ENCODE data around the gene RHOV. TPM values are rescaled to one million over a fixed set of nuclear protein-coding genes. Genes with fewer than 3 reads are reported as not detected.

The RHOV gene
- total and polyA plus RNA-seq, 5 donors from 2014 or later: 0.09 TPM; not detected in 4

DNA sequence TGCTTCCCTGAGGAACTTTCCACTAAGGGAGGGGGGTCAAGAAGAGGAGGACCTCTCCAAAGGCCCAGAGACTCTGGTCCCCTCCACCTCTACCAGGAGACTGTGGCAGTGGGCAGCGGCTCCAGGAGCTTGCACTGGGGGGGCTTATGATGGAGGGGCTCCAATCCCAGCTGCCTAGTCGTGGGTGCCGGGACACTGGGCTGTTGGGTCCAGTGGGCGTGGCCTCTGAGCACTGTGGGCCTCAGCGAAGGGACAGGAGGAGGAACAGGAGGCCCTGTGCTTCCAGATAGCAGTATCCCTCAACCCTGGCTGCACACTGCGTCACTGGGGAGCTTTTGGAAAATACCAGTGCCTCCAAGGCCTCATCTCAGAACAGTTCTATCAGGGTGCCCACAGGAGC, 41.6 kb upstream of the RHOV start:
- peaks cover 0 to 4% (median 0%) of the 10 kb centered on the region in 4 donors for H3K4me1 Mint-ChIP-seq
- no peaks in the 10 kb centered on the region for H3K36me3 Mint-ChIP-seq
- no peak overlapping the region for H3K4me3 ChIP-seq (ENCODE audit: low read depth, low read length)
- H3K9me3 Mint-ChIP-seq: peaks cover 0 to 2% (median 0%) of the 10 kb centered on the region in 7 donors
- H3K4me3 Mint-ChIP-seq: no peak overlapping the region
- H3K36me3 ChIP-seq (ENCODE audit: control insufficient read depth, insufficient read depth, low read length): no peaks in the 10 kb centered on the region
- no peak overlapping the region for H3K27ac ChIP-seq (ENCODE audit: insufficient read depth, low read length, poor library complexity, severe bottlenecking)
- no peak for DNase-seq
- H3K4me1 ChIP-seq (ENCODE audit: control insufficient read depth, insufficient read depth, low read length, poor library complexity, severe bottlenecking): no peaks in the 10 kb centered on the region
- H3K9me3 ChIP-seq (ENCODE audit: control insufficient read depth in 2 of 2, low read length in 2 of 2): no peaks in the 10 kb centered on the region
- no peak overlapping the region for H3K27ac Mint-ChIP-seq
- H3K27me3 Mint-ChIP-seq: no peaks in the 10 kb centered on the region
- no peak for ATAC-seq (ENCODE audit: low read depth in 2 of 2)
- H3K27me3 ChIP-seq (ENCODE audit: control insufficient read depth, insufficient read depth, low read length): no peaks in the 10 kb centered on the region

- Histone ChIP-seq H3K27ac (ENCODE audit: insufficient read depth, low read length, poor library complexity, severe bottlenecking) (no peak overlapping the region), H3K36me3 (ENCODE audit: control insufficient read depth, insufficient read depth, low read length) (no peaks in the 10 kb centered on the region), H3K4me3 (ENCODE audit: low read depth, low read length) (no peak overlapping the region), H3K27me3 (ENCODE audit: control insufficient read depth, insufficient read depth, low read length) (no peaks in the 10 kb centered on the region), H3K9me3 (ENCODE audit: control insufficient read depth in 2 of 2, low read length in 2 of 2) (no peaks in the 10 kb centered on the region), H3K4me1 (ENCODE audit: control insufficient read depth, insufficient read depth, low read length, poor library complexity, severe bottlenecking) (no peaks in the 10 kb centered on the region)
- H3K4me1 Mint-ChIP-seq: peaks cover 0 to 4% (median 0%) of the 10 kb centered on the region in 4 donors
- ATAC-seq (ENCODE audit: low read depth in 2 of 2) (no peak), DNase-seq (no peak)
- H3K9me3 Mint-ChIP-seq: peaks cover 0 to 2% (median 0%) of the 10 kb centered on the region in 7 donors
- H3K27me3 Mint-ChIP-seq: no peaks in the 10 kb centered on the region
- H3K27ac Mint-ChIP-seq: no peak overlapping the region
- no peaks in the 10 kb centered on the region for H3K36me3 Mint-ChIP-seq
- H3K4me3 Mint-ChIP-seq: no peak overlapping the region
Measured at GRCh38 chr15:40915116-40915661, 41.2 kb upstream of the RHOV start.

GRCh38 chr15:40914486-40914885, 40.5 kb upstream of the RHOV start:
- DNase-seq (no peak), ATAC-seq (ENCODE audit: low read depth in 2 of 2) (no peak)
- Mint-ChIP-seq H3K36me3 (no peaks in the 10 kb centered on the region), H3K4me3 (no peak overlapping the region), H3K9me3 (peaks cover 0 to 2% (median 0%) of the 10 kb centered on the region in 7 donors), H3K27ac (no peak overlapping the region), H3K4me1 (peaks cover 0 to 4% (median 1%) of the 10 kb centered on the region in 4 donors), H3K27me3 (no peaks in the 10 kb centered on the region)
- H3K36me3 ChIP-seq (ENCODE audit: control insufficient read depth, insufficient read depth, low read length): no peaks in the 10 kb centered on the region
- no peak overlapping the region for H3K27ac ChIP-seq (ENCODE audit: insufficient read depth, low read length, poor library complexity, severe bottlenecking)
- no peaks in the 10 kb centered on the region for H3K27me3 ChIP-seq (ENCODE audit: control insufficient read depth, insufficient read depth, low read length)
- H3K4me1 ChIP-seq (ENCODE audit: control insufficient read depth, insufficient read depth, low read length, poor library complexity, severe bottlenecking): no peaks in the 10 kb centered on the region
- H3K4me3 ChIP-seq (ENCODE audit: low read depth, low read length): no peak overlapping the region
- no peaks in the 10 kb centered on the region for H3K9me3 ChIP-seq (ENCODE audit: control insufficient read depth in 2 of 2, low read length in 2 of 2)

DNA sequence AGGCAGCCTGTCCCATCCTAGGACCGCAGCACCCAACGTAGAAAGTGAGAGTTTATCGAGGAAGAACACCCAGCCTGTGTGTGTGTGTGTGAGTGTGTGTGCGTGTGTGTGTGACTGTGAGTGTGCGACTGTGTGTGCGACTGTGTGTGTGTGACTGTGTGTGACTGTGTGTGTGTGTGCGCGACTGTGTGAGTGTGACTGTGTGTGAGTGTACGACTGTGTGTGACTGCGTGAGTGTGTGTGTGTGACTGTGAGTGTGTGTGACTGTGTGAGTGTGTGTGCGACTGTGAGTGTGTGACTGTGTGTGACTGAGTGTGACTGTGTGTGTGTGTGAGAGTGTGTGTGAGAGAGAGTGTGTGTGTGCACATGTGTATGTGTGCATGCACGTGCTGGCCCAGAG, 40.0 kb upstream of the RHOV start:
- ATAC-seq (ENCODE audit: low read depth in 2 of 2) (no peak), DNase-seq (no peak)
- Histone ChIP-seq H3K27me3 (ENCODE audit: control insufficient read depth, insufficient read depth, low read length) (no peaks in the 10 kb centered on the region), H3K27ac (ENCODE audit: insufficient read depth, low read length, poor library complexity, severe bottlenecking) (no peak overlapping the region), H3K36me3 (ENCODE audit: control insufficient read depth, insufficient read depth, low read length) (no peaks in the 10 kb centered on the region), H3K4me3 (ENCODE audit: low read depth, low read length) (no peak overlapping the region), H3K4me1 (ENCODE audit: control insufficient read depth, insufficient read depth, low read length, poor library complexity, severe bottlenecking) (no peaks in the 10 kb centered on the region), H3K9me3 (ENCODE audit: control insufficient read depth in 2 of 2, low read length in 2 of 2) (no peaks in the 10 kb centered on the region)
- no peaks in the 10 kb centered on the region for H3K27me3 Mint-ChIP-seq
- H3K9me3 Mint-ChIP-seq: peaks cover 0 to 2% (median 0%) of the 10 kb centered on the region in 7 donors
- no peaks in the 10 kb centered on the region for H3K36me3 Mint-ChIP-seq
- H3K4me3 Mint-ChIP-seq: no peak overlapping the region
- peaks cover 0 to 4% (median 3%) of the 10 kb centered on the region in 4 donors for H3K4me1 Mint-ChIP-seq
- H3K27ac Mint-ChIP-seq: no peak overlapping the region

DNA sequence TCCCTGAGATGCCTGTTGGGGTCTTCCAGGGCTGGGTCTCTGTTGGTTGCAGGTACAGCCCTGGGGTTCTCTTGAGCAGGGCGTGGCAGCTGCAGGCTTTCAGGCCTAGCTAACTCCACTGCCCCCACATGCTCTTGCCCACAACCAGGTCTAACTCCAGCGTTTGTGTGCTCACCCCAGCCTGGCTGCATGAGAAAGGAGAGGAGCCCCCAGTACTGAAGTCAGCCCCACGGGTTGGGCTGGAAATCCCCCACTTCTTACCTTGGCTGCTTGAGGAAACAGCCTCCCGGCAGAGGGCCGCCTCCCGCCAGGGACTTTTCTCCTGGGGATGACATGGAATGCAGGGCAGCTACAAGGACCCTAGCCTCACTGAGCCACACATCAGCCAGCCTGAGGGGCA, 38.4 kb upstream of the RHOV start:
- Mint-ChIP-seq H3K27ac (no peak overlapping the region), H3K4me3 (no peak overlapping the region), H3K4me1 (peaks cover 0 to 19% (median 9%) of the 10 kb centered on the region in 4 donors), H3K36me3 (no peaks in the 10 kb centered on the region), H3K9me3 (peaks cover 0 to 2% (median 0%) of the 10 kb centered on the region in 7 donors), H3K27me3 (no peaks in the 10 kb centered on the region)
- H3K27ac ChIP-seq (ENCODE audit: insufficient read depth, low read length, poor library complexity, severe bottlenecking): no peak overlapping the region
- DNase-seq (no peak), ATAC-seq (ENCODE audit: low read depth in 2 of 2) (no peak)
- H3K4me3 ChIP-seq (ENCODE audit: low read depth, low read length): no peak overlapping the region
- H3K4me1 ChIP-seq (ENCODE audit: control insufficient read depth, insufficient read depth, low read length, poor library complexity, severe bottlenecking): peaks cover 8% of the 10 kb centered on the region
- no peaks in the 10 kb centered on the region for H3K9me3 ChIP-seq (ENCODE audit: control insufficient read depth in 2 of 2, low read length in 2 of 2)
- no peaks in the 10 kb centered on the region for H3K36me3 ChIP-seq (ENCODE audit: control insufficient read depth, insufficient read depth, low read length)
- no peaks in the 10 kb centered on the region for H3K27me3 ChIP-seq (ENCODE audit: control insufficient read depth, insufficient read depth, low read length)

DNA sequence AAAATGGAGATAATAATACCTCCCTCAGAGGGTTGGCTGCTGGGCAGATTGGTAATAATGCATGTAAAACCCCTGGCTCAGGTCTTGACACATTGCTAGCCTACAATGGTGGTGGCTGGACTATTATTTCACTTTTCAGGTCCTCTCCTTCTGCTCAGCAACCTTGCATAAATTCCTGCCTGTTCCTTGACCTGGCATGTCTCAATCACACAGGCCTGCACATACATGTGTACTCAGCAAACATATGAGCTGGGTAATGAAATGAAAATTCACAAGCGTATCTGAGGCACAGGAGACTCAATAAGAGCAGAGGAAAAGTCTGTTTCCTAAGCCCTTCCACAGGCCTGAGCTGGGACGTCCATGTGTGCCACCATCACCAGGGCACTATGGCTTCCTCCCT, 37.7 kb upstream of the RHOV start:
- Mint-ChIP-seq H3K9me3 (no peaks in the 10 kb centered on the region), H3K4me1 (peaks cover 0 to 24% (median 12%) of the 10 kb centered on the region in 4 donors), H3K36me3 (no peaks in the 10 kb centered on the region), H3K27ac (peak overlapping the region in 1 of 3 donors; percentile 22), H3K27me3 (no peaks in the 10 kb centered on the region), H3K4me3 (peak overlapping the region in 1 of 4 donors; percentile 10)
- Histone ChIP-seq H3K4me3 (ENCODE audit: low read depth, low read length) (no peak overlapping the region), H3K27ac (ENCODE audit: insufficient read depth, low read length, poor library complexity, severe bottlenecking) (no peak overlapping the region), H3K36me3 (ENCODE audit: control insufficient read depth, insufficient read depth, low read length) (no peaks in the 10 kb centered on the region), H3K4me1 (ENCODE audit: control insufficient read depth, insufficient read depth, low read length, poor library complexity, severe bottlenecking) (peaks cover 16% of the 10 kb centered on the region), H3K27me3 (ENCODE audit: control insufficient read depth, insufficient read depth, low read length) (no peaks in the 10 kb centered on the region), H3K9me3 (ENCODE audit: control insufficient read depth in 2 of 2, low read length in 2 of 2) (no peaks in the 10 kb centered on the region)
- DNase-seq: no peak
- ATAC-seq (ENCODE audit: low read depth in 2 of 2): no peak

GRCh38 chr15:40911141-40911540, 37.1 kb upstream of the RHOV start:
- Mint-ChIP-seq H3K27ac (peak overlapping the region in 2 of 3 donors; percentile 20 to 76), H3K4me1 (peaks cover 0 to 24% (median 12%) of the 10 kb centered on the region in 4 donors), H3K27me3 (no peaks in the 10 kb centered on the region), H3K9me3 (no peaks in the 10 kb centered on the region), H3K4me3 (peak overlapping the region in 1 of 4 donors; percentile 69), H3K36me3 (no peaks in the 10 kb centered on the region)
- Histone ChIP-seq H3K9me3 (ENCODE audit: control insufficient read depth in 2 of 2, low read length in 2 of 2) (no peaks in the 10 kb centered on the region), H3K36me3 (ENCODE audit: control insufficient read depth, insufficient read depth, low read length) (no peaks in the 10 kb centered on the region), H3K4me1 (ENCODE audit: control insufficient read depth, insufficient read depth, low read length, poor library complexity, severe bottlenecking) (peaks cover 21% of the 10 kb centered on the region), H3K27me3 (ENCODE audit: control insufficient read depth, insufficient read depth, low read length) (no peaks in the 10 kb centered on the region), H3K4me3 (ENCODE audit: low read depth, low read length) (no peak overlapping the region), H3K27ac (ENCODE audit: insufficient read depth, low read length, poor library complexity, severe bottlenecking) (no peak overlapping the region)
- no peak for ATAC-seq (ENCODE audit: low read depth in 2 of 2)
- no peak for DNase-seq
